ENCODE data around the gene RTP4.

GRCh38 chr3:187321766-187322165, 46.4 kb upstream of the RTP4 start:
- TF ChIP-seq, protein P1, sequence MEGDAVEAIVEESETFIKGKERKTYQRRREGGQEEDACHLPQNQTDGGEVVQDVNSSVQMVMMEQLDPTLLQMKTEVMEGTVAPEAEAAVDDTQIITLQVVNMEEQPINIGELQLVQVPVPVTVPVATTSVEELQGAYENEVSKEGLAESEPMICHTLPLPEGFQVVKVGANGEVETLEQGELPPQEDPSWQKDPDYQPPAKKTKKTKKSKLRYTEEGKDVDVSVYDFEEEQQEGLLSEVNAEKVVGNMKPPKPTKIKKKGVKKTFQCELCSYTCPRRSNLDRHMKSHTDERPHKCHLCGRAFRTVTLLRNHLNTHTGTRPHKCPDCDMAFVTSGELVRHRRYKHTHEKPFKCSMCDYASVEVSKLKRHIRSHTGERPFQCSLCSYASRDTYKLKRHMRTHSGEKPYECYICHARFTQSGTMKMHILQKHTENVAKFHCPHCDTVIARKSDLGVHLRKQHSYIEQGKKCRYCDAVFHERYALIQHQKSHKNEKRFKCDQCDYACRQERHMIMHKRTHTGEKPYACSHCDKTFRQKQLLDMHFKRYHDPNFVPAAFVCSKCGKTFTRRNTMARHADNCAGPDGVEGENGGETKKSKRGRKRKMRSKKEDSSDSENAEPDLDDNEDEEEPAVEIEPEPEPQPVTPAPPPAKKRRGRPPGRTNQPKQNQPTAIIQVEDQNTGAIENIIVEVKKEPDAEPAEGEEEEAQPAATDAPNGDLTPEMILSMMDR (IDR thresholded peaks at IDR 0.05; ENCODE audit: insufficient read depth, low read length): no peak
- no peak for TF ChIP-seq SPI1 (IDR thresholded peaks at IDR 0.05; ENCODE audit: borderline replicate concordance, low read depth)
